NCI-H2227 (cell line): ENCODE measurements around the gene HNRNPF.
A peak's percentile ranks its signal among the peaks of the same experiment; 100 is the strongest.
"Not testable (repeated sequence)": the region's sequence is repeated elsewhere in the genome, so short reads cannot be mapped to it uniquely, and the experiment has no call there.

Source experiments
- DNase-seq: peaks from one replicate; lab custom pipeline; 2025; ENCODE audit not compliant: unreplicated experiment; lab: John Stamatoyannopoulos, UW

Gene HNRNPF

DNA sequence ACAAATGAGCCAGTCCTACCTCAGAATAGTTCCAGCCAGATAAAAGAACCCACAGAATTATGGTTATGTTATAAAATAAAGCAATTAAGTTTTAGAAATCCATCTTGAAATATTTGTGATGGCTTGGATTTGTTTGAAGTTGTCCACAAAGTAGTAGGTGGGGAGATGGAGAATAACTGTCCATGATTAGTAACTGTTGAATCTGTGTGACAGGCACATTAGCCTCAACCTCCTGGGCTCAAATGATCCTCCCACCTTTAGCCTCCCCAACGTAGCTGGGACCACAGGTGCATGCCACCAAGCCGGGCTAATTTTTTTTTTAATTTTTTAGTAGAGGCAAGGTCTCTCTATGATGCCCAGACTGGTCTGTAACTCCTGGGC is 10.1 kb downstream of the HNRNPF start:
- no peak for DNase-seq

DNA sequence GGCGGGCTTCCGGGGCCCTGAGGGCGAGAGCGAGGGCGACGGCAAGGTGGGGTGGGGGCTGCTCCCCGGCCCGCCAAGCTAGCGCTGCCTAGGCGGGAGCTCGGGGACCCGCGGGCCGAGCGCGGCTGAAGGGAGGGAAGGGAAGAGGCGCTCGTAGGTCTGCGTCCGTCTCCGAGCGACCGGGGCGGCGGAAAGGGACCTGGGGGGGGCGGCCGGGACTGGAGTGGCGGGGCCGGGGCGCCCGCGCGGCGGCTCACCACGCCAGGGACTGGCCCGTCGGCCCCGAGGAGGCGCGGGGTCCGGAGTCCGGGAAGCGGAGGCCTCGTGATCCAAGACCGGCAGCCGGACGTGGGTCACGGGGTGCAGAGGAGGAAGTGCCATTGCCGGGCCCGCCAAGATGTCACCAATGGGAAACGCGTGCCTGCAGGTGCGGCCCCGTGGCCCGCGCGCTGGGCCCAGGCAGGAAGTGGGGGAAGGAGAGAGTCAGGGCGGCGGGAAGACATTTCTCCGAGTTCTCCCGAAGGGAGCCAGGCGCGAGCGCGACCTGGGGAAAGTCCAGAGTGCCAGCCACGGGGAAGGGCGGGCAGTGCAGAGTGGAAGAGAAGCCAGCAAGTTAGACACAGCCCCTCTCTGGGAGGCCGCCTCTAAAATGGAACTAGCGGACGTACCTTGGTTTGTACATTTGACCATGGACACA is 11.9 kb downstream of the HNRNPF start:
- DNase-seq: peak; percentile 87

DNA sequence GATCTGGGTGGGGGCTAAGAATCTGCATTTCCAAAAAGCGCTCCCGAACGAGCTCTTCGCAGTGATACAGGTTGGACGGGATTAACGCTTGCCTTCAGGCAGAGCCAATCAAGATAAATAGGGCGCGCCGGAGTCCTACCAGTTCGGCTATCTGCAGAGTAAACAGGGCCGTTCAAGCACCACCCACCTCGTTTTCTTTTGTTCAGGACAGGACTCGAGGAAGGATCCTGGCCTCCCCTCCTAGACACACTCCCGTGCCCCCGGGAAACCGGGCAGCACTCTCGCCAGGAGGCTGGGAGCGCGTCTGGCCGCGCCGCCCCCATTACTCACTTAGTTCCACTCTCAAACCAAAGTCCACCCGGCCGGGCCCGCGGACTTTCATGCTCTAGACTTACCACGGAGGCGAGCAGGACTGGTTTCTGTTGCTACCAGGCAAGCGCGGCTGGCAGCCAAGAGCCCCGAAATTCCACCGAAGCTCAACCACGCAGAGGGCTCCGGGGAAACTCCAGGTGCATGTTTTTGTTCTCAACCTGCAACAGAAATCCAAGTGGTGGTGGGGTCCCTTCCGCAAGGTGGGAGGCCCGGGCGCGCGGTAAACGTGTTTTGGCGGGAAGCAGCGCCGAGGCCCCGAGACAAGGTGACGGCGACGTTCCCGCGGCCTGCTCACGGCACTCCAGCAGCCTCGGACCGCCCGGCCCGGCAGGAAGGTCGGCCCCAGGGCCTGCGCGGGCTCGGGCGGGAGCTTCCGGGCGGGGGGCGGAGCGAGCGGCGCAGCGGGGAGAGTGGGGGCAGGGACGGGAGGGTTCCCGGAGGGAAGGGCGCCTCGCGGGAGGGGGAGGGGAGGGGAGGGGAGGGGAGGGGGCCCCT is 12.7 kb downstream of the HNRNPF start:
- peak; percentile 77 for DNase-seq

DNA sequence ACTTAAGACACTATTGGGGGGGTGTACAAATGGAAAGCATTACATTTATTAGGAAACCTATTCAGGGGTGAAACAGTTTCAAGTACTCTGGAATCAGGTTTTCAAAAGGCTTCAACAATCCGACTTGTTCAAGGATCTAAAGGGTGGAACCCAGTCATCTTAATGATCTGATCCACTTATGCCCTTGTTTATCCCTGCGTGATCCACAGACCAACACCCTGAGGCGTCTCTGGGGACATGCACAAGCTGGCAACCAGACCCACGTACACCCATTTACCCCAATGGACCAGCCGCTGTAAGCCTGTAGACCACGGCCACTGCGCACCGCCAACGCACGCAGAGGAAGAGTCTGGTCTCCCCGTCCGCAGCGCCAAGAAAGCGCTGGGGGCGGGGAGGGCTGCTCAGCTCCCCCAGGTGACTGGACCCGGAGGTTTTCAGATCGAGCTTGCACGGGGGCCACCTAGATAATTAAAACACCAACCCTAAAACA is 13.4 kb downstream of the HNRNPF start:
- peak; percentile 54 for DNase-seq

DNA sequence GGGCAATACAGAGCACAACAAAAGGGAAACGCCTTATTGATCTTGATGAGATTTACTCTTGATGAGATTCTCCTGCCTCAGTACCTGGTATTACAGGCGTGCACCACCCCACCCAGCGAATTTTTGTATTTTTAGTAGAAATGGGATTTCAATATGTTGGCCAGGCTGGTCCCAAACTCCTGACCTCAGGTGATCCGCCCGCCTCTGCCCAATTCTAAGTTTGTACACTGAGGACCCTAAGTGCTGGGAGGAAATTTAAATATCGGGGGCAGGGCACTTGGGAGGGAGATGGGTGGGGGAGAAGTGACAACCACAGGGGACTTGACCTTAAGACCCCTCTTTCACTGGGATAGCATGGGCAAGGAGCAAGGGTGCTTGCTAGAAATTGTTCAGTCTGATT is 14.1 kb downstream of the HNRNPF start:
- DNase-seq: no peak

DNA sequence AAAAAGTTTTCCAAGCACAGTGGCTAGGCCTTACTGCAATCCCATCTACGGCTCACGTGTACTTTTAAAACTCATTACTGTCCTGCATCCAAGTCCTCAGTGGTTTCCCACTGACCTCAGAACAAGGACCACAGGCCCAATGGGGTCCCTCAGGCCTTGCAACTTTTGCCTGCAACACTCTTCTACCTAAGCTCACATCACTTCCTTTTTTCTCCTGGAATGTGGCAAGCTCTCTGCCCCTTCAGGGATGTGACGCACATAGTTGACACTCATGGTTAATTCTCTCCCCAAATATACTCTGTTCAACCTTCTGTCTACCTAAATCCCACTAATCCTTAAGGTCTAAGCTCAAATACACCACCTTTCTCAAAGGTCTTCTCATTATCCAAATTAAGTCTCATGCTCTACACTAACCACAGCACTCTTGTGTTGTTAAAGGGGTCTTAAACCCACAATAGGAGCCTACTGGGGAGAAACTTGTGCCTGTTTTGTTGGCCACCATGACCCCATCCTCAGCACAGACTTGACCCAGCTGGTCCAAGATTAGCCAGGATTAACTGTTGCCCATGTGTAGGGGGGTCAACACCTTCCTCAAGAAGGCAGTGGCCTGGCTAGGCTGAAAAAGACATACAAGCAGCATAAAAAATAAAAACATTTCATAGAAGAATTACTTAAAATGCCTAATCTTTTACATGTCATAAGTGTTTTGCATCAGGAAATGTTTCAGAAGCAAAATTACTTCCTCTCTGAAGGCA is 15.2 kb downstream of the HNRNPF start:
- DNase-seq: no peak

DNA sequence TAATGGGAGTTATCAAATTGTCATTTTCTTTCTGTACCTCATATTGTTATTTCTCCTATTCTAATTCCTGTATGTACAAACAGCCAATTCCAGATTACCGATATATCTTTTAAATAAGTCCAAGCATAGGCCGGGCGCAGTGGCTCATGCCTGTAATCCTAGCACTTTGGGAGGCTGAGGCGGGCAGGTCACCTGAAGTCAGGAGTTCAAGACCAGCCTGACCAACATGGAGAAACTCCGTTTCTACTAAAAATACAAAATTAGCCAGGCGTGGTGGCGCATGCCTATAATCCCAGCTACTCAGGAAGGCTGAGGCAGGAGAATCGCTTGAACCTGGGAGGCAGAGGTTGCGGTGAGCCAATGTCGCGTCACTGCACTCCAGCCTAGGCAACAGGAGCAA is 15.8 kb downstream of the HNRNPF start:
- not testable (repeated sequence) for DNase-seq

DNA sequence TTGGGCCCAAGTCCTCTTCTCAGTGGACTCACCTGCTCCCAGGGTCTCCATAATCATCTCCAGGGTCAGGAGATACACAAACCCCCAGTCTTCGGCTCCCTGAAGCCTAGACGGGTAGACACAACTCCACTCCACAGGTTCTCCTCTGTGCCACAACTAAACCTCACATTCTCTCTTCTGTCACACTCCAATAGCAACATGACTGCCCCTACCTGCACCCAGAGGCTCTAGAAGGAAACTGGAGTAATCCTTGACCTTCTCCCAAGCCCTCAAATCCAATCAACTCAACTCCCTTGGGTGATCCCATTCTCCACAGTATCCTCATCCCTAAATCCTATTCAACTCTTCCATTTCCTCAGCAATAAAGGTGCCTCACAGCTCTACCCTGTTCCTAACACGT is 16.2 kb downstream of the HNRNPF start:
- DNase-seq: no peak

DNA sequence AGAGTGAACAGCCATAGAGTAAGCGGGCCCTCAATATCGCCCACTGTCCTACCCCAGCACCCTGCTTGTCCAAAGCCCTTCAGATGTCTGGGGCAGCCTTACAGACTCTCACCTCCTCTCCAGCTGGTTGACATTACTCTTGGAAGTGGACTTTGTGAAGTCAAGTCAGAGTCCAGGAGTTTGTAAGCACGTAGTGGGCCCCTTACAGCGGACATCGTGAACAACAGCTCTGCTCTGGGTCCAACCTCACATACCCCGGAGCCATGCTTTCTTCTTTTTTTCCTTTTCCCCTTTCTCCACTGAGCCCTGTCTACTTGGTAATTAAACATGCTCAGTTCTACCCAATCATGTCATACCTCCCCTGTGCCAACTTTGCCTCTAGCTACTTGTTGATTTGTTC is 17.5 kb downstream of the HNRNPF start:
- DNase-seq: no peak

DNA sequence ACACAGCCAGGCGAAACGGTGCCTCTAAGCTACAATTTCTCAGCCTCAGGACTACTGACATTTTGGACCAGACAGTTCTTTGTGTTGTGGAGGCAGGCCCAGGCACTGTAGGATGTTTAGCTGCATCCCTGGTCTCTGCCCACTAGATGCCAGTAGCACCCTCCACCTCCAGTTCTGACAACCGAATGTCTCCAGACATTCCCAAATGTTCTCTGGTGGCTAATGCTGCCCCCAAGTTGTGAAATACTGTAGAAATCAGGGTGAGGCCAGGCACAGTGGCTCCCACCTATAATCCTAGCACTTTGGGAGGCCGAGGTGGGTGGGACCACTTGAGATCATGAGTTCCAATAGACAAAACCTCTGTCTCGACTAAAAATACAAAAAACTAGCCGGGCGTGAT is 18.2 kb downstream of the HNRNPF start:
- peak; percentile 38 for DNase-seq

DNA sequence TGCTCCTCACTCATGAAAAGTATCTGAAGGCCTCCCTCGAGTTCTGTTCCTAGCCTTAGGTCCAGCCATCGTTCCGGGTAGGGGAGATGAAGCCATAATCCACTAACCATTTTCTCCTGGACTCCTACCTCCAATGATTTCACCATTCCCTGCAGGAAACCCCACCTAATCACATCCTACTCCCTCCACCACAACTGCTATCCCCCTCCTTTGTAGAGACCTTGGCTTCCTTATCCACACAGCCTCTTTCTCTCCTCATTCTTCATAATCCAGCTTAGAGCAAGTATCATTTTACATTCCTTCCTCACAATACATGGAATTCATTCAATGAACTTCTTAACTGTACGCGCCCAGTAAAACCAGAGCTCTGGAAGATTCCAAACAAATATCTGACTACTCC is 18.7 kb downstream of the HNRNPF start:
- no peak for DNase-seq

DNA sequence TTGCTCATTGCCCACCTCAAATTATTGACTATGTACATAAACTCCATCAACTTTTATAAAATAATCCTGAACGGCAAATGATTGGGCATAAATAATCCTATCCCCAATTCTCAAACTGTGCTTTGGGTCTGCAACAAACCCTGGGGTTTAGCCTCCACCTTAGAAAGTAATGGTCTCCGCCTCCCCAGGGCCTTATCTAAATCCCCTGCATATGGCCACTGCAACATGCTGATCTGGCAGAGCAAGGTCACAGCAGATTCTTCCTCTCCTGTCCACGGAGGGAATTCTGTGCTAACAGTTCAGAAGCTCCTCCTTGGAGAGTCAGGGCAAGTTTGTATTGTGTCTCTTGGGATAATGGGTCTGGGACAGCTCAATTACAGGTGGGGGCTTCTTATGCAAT is 19.1 kb downstream of the HNRNPF start:
- DNase-seq: no peak

DNA sequence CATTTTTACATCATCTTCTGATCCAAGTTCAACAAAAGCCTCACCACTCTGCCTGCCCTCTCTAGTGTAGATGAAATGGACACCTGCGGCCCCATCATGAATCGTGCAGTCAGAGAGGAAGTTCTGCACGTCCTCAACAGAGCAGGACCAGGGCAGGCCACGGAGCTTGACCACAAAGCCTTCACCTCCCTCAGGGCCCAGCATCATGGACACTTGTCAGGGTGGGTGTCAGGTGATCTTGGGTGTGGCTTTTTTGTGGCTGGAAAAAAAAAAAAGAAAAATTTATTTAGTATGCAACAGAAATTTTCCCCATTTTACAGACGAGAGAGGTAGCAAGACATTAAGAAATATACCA is 21.3 kb downstream of the HNRNPF start:
- no peak for DNase-seq

DNA sequence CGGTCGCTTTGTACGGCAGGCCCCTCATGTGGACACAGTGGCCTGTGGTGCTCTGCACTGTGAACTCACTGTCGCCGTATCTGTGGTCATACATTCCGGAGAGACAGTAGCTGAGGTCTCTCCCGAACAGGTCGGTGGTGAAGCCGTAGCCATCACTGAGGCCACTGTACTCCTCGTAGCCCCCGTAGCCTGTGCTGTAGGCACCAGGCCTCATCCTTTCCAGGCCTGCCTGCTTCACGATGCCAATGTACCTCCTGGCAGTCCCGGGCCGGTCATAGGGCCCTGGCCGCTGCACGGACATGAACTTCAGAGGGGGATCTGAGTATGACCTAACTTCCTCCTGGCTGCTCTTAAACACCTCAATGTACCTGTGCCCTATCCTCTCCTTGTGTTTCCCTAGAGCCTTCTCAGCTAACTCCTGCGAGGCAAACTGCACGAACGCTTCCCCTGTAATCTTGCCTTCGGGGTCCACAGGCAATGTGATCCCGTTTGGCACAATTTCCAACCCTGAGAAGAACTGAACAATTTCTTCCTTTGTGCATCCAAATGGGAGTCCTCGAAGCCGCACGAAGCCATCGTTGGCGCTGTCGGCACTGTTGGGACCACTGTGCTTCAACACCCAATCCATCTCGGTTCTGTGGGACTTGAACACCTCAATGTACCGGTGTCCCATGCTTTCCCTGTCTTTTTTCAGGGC is 21.9 kb downstream of the HNRNPF start:
- DNase-seq: no peak

DNA sequence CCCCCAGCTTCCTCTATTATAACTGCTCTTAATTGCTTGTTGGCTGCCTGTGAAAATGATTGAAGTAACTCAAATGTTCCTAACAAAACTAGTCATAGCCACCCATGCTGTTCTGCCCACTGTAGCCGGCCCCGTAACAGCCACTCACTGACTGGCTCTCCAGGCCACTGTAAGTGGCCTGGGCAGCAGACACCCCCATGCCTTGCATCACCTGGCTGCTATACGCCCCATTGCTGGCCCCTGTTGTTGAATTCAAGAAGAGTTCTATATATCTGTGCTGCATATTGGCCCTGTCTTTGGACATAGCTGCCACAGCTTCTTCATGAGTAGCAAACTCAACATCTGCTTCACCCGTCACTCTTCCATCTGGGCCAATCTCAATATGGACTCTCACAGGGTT is 22.4 kb downstream of the HNRNPF start:
- no peak for DNase-seq

DNA sequence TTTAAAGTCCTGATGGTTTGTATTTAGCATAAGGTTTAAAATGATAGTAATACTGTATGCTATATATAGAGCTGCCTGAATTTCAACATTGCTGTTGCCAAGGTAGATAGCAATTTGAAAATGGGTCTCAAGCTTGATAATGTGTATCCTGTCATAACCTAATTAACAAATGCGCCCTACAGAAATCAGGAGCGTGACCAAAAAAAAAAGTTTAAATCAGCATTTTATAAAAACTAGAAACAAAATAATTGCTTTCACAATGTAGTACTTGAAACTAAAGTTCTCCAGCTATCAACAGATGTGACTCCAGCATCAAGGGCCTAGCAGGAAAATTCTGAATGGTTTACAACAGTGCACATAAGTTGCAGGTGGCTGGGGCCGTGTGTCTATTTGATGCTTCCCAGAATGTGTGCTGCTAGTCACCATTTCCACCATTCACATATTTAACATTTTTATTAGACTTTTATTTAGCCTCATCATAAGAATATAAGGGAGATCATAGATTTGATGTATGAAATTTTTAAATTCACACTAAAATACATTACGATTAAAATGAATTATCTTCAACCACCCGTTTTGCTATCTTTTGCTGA is 23.5 kb downstream of the HNRNPF start:
- DNase-seq: no peak

DNA sequence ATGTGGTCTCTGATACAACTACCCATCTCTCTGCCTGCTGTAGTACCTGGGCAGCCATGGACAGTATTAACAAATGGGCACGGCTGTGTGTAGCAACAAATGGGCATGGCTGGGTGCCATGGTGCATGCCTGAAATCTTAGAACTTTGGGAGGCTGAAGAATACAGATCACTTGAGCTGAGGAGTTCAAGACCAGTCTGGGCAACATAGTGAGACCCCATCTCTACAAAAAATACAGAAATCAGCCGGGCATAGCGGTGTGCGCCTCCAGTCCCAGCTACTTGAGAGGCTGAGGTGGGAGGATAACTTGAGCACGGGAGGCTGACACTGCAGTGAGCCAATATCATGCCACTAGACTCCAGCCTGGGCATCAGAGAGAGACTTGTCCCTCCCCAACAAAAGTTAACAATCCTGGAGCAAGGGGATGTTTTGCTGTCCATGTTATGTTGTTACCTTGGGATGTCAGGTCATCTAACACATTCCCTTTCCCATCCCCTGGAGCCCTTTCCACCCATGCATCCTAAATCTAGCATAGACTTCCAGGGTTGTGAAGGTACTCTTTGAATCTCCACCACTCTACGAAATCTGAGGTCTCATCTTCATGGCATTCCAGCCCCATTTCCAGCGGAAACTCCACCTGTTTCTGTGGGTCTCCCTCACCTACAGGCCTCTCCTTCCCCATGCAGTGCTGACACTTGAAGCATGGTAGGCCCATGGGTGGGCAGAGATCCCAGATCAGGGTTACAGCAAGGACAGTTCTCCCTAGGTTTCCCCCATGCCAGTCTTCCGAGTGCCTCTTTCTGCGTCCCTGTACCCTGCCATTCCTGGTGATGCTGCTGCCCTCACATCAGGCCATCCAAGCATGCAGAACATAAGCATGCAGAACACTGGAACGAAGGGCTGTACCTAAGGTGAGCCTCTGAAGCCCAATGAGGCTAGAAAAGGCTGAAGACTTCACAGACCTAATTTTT is 24.4 kb downstream of the HNRNPF start:
- no peak for DNase-seq

DNA sequence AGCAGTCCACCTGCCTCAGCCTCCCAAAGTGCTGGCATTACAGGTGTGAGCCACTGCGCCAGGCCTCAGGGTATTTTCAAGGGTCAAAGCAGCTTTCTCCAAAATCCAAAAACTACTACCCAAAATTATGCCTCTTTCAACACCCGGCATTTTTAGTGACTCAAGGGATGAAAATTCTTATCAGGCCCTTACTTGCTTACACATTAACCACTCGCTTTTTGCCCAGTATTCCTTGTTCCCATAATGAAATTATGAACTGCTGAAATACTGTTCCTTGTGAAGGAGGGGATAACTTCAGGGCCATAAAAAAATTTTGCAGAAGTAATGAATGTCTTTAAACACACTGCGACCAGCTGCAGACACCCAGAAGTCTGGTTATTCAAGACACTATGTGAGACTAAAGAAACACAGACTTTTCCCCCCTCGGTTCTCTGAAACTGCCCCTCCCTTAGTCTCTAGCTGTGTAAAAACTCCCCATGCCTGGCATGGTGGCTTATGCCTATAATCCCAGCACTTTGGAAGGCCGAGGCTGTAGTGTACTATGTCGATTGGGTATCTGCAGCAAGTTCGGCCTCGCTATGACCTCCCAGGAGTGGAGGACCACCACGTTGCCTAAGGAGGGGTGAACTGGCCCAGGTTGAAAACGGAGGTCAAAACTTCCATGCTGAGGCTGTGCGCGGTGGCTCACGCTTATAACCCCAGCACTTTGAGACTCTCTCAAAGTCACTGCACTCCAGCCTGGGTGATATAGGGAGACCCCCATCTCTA is 25.6 kb downstream of the HNRNPF start:
- no peak for DNase-seq
